NCI-H1436 treated with DMSO at 0.1 percent for 48 hours (cell line): ENCODE measurements around the gene FARS2.

ENCODE experiments used
- DNase-seq: peaks from one replicate; lab custom pipeline; 2025; lab: John Stamatoyannopoulos, UW

The FARS2 gene

GRCh38 chr6:5249451-5250122 lies 11.7 kb upstream of the FARS2 start:
- DNase-seq, result no peak

DNA sequence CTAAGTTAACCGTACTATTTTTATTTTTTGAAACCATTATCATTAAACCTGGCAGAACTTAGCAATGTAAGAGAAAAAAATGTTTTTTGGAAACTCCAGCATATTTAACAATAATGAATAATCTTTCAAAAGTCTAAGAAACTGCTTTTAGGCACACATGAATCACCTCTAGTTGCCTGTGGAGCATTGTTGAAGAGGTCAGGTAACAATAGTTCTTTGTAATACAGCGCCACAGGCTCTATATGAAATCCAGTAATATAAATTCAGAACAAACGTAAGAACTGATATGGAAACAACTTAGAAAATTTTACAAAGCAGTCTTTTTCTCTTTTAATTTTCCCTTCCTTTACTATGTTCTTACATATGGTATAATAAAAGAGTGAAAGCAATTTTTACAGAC lies 10.9 kb upstream of the FARS2 start:
- no peak for DNase-seq

- DNase-seq, result no peak
Observed at GRCh38 chr6:5250911-5251310, 10.4 kb upstream of the FARS2 start.

GRCh38 chr6:5256952-5257351 lies 4.4 kb upstream of the FARS2 start:
- DNase-seq, result no peak

DNA sequence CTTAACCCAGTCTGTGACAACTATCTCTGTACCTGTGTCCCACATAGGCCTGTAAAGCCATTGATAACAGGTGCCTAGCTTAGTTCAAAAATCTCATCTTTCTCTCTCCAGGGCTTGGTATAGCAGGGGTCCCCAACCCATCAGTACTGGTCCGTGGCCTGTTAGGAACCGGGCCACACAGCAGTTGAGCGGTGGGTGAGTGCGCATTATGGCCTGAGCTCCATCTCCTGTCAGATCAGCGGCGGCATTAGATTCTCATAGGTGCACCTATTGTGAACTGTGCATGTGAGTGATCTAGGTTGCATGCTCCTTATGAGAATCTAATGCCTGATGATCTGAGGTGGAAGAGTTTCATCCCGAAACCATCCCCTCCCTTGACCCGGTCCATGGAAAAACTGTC lies 3.9 kb upstream of the FARS2 start:
- DNase-seq, result no peak

GRCh38 chr6:5259428-5259827 lies 1.9 kb upstream of the FARS2 start:
- DNase-seq, result no peak

DNA sequence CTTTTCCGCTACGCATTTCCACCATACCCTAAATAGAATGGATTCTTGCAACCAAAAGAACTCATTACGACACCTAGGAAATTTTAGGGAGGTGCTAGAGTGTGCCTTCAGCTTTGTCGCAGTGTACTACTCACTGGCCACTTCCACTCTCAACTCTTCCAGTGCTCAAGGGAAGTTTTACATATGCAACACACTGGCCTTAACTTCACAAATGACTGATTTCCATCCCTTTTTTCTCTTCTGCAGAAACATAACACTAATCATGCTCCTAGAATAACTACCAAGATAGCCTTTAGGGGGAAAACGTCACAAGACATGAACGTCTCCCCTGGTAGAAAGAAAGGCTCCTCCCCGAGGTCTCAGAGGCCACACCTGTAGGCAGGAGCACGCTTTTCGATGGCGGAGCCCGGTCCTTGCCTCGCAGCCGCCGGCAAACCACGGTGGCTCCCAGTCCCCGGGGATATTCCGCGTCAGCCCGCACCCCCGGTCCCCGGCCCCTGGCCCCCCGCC lies 1.1 kb upstream of the FARS2 start:
- peak; percentile 45 for DNase-seq

DNA sequence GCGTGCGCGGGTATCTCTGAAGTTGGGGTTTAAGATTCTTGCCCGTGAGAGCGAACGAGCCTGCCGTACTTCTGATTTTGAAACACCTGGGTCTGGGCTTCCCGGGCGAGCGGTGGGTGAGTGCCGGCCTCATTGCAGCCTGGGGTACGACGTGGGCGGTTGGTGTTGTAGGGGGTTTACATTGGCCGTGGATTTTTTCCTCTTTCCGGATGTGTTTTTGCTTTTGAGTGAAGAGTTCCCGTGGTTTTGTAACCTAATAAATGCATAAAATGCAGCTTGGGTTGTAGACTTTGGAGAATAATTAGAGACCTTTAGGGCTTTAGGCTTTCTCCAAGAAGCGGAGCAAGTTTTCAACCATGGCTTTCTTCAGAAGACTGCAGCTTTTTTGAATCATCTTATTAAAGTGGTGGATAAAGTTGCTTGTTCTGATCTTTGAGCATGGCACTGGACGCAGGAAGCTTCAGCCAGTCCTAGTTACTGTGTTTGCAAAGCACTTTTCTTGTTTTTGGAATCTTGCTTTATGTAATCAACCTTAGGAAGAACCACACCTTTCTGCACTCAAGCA lies 314 bp downstream of the FARS2 start:
- no peak for DNase-seq

GRCh38 chr6:5266423-5266822 lies 5.1 kb downstream of the FARS2 start:
- no peak for DNase-seq

- no peak for DNase-seq
Observed at GRCh38 chr6:5270093-5270680, 8.9 kb downstream of the FARS2 start.

DNA sequence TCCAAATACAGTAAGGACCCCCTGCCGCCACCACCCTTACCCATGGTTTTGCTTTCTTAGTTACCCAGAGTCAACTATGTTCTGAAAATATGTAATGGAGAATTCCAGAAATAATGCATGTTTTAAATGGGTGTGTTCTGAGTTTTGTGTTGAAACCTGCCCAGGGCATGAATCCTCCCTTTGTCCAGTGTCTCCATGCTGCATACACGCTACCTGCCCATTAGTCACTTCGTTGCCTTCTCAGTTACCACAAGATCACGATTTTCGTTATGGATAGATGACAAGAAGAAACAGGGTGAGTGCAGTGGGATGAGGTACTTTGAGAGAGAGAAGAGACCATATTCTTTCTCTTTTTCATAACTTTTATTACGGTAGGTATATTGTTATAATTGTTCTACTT lies 10.6 kb downstream of the FARS2 start:
- no peak for DNase-seq

GRCh38 chr6:5274231-5274630 lies 12.9 kb downstream of the FARS2 start:
- no peak for DNase-seq

DNA sequence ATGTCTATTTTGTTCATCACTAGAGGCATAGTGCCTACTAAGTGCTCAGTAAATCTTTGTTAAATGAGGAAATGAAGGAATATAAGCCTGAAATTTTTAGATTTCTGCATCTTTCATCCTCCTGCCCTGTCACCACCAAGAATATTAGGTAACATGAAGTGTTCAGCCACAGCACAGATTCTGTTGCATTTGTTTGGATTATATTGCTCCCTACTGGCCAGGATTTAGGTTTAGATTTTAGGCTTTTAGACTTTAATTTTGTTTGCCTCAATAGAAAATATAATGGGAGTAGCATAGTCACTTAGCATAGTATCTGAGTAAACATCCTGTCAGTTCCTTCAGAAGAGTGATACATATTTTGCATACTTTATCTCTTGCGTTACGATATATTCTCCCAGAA lies 14.2 kb downstream of the FARS2 start:
- DNase-seq, result no peak

DNA sequence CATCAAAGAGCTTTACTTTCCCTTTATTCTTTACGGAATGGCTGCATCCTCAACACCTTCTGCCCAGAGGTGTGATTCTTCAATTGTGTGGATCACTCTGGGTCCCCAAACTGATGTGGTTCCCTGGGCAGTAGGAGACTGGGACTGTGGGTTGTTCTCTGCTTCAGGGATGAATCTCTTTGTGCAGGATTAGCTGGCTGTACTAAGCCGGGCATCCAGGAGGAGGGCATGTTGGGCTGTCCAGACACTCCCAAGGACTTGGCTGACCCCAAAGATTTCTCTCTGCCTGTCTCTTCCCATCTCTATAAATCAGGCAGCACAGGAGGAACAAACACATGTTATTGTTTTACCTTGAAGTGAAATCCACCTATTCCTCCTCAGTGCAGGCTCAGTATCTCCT lies 15.3 kb downstream of the FARS2 start:
- DNase-seq, result no peak

- no peak for DNase-seq
Observed at GRCh38 chr6:5277589-5277988, 16.3 kb downstream of the FARS2 start.

- no peak for DNase-seq
Observed at GRCh38 chr6:5278047-5278446, 16.7 kb downstream of the FARS2 start.

- DNase-seq, result no peak
Observed at GRCh38 chr6:5278565-5279120, 17.3 kb downstream of the FARS2 start.

DNA sequence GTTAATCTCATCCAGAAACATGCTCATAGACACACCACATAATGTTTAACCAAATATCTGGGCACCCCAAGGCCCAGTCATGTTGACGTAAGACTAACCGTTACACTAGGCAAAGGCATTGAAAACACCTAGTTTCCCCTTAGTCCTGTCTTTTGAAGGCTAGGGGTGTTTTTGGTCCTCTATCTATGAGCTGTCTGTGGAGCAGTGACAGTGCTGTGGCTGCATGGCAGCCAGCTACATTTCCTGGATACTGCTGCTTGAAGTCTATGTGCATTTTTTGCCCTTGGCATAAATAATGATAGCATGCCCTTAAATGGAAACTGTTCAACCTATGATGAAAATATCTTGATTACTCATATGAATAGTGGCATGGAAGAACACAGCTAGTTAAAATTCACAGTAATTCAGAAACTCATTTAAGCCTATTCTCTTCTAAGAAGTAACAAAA lies 18.6 kb downstream of the FARS2 start:
- no peak for DNase-seq

DNA sequence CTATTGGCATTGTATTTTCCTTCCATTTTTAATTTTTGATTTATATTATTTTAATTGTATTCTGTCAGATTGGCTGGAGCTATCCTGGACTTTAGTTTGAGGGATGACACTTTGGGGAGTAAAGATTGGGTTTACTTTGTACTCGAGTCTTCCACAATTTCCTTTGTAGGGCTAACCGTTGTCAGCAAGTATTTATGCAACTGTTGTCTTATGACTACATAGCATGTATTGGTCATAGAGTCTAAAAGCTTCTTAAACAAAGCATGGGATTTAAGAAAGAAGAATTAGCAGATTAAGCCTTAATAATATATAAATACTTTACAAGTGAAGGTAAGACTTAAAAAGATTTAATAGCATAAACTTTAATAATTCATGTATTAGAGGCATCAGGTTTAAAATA lies 19.6 kb downstream of the FARS2 start:
- no peak for DNase-seq

GRCh38 chr6:5282191-5282623 lies 20.9 kb downstream of the FARS2 start:
- no peak for DNase-seq

- no peak for DNase-seq
Observed at GRCh38 chr6:5285081-5285480, 23.8 kb downstream of the FARS2 start.

DNA sequence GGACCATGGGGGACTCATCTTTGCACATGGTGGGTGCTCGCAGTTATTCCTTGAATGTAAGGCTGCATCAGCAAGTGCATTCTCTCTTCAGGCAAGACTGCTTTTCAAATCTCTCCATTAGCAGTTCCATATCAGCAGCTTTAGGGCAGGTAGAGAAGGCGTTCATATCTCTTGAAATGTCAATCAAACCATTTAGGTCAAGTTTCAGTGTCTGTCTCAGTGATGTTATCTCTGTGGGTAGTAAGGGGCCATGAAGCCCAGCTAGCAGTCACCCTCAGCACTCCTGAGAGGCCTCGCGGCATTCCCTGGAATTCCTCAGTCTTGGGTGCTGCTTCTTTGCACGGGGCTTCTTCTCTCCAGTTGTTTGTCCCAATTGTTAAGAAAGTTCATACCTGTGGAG lies 24.2 kb downstream of the FARS2 start:
- DNase-seq, result no peak

GRCh38 chr6:5286780-5287179 lies 25.5 kb downstream of the FARS2 start:
- DNase-seq, result no peak
